ENCODE results near the gene SOX21. TPM values are rescaled to one million over a fixed set of nuclear protein-coding genes. Genes with fewer than 3 reads are reported as not detected.

Gene SOX21
- total RNA-seq, 1 donor from 2014 or later = 0.39 TPM

- no peak for DNase-seq (ENCODE audit: low read depth in 2 of 2)
These were observed 32.7 kb downstream of the SOX21 start for GRCh38 chr13:94679614-94680013.

- no peak for DNase-seq (ENCODE audit: low read depth in 2 of 2)
These were observed 33.5 kb downstream of the SOX21 start for GRCh38 chr13:94678845-94679244.

- DNase-seq (ENCODE audit: low read depth in 2 of 2) = no peak
These were observed 34.5 kb downstream of the SOX21 start for GRCh38 chr13:94677799-94678198.

GRCh38 chr13:94674609-94675348 is 37.6 kb downstream of the SOX21 start:
- peak; percentile 57 to 67 for DNase-seq (ENCODE audit: low read depth in 2 of 2)

- no peak for DNase-seq (ENCODE audit: low read depth in 2 of 2)
These were observed 38.5 kb downstream of the SOX21 start for GRCh38 chr13:94673851-94674250.

GRCh38 chr13:94672400-94672799 is 39.9 kb downstream of the SOX21 start:
- DNase-seq (ENCODE audit: low read depth in 2 of 2) = no peak

- DNase-seq (ENCODE audit: low read depth in 2 of 2) = no peak
These were observed 45.2 kb downstream of the SOX21 start for GRCh38 chr13:94667190-94667589.

- no peak for DNase-seq (ENCODE audit: low read depth in 2 of 2)
These were observed 46.3 kb downstream of the SOX21 start for GRCh38 chr13:94666065-94666464.

- no peak for DNase-seq (ENCODE audit: low read depth in 2 of 2)
These were observed 47.5 kb downstream of the SOX21 start for GRCh38 chr13:94664889-94665288.

GRCh38 chr13:94662274-94662945 is 49.9 kb downstream of the SOX21 start:
- no peak for DNase-seq (ENCODE audit: low read depth in 2 of 2)

GRCh38 chr13:94661406-94661805 is 50.9 kb downstream of the SOX21 start:
- DNase-seq (ENCODE audit: low read depth in 2 of 2) = no peak

GRCh38 chr13:94660695-94661326 is 51.5 kb downstream of the SOX21 start:
- peak; percentile 18 to 38 for DNase-seq (ENCODE audit: low read depth in 2 of 2)

Other genes with a start within 250 kb of the SOX21 start
- not detected in 2 replicates for gene DCT, start 232.9 kb downstream of the SOX21 start, total RNA-seq
- gene TGDS, start 116.4 kb downstream of the SOX21 start, total RNA-seq = 8.3 and 8.6 TPM in 2 replicates
- gene GPR180, start 110.7 kb downstream of the SOX21 start, total RNA-seq = 8.6 and 10.4 TPM in 2 replicates